C1 segment of cervical spinal cord (tissue), 14 donors: ENCODE measurements around the gene EMC10.
"Not testable (repeated sequence)": the region's sequence is repeated elsewhere in the genome, so short reads cannot be mapped to it uniquely, and the experiment has no call there.

ENCODE experiments used
- DNase-seq, 14 donors: peaks; one replicate each; lab custom pipeline; 2025; lab: John Stamatoyannopoulos, UW

Gene EMC10

DNA sequence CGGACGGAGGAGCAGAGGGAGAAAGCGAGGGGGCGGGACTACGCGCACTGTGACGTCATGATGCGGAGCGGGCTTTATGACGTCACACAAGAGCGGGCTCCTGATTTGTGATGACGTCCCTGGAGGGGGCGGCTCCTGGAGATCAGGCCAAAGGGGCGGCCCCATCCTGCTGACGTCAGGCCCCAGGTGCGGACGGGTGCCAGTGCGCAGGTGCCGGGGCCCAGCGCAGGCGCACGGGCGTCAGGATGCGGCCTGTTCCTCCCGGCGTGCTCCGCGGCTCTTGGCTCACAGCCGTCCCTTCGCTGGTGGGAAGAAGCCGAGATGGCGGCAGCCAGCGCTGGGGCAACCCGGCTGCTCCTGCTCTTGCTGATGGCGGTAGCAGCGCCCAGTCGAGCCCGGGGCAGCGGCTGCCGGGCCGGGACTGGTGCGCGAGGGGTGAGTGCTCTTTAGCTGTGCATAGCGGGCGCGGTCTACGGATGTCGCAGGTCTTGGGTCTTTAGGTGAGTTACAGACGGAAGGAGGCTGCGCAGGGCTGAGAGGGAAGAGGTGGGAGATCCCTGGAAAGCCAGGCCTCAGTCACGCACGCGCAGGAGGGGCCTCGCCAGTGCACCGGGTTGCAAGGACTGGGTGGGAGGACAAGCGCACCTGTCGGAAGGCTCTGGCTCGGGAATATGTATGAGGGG is at the start of gene EMC10, which contains the start of gene GARIN5A:
EMC10 (plus strand) TSS at position 284 of the 683 bp plus-strand sequence; CDS start at position 322, 38 bp downstream.
GARIN5A (minus strand) TSS at position 625 of the 683 bp plus-strand sequence; CDS start at position 165, 460 bp downstream.
- peak; percentile 57 to 95 (median 86) for DNase-seq

GRCh38 chr19:50427318-50427925 is 48.9 kb upstream of the EMC10 start:
- no peak for DNase-seq

- DNase-seq, result peak in 11 of 14 donors; percentile 12 to 76 (median 58)
Measured at GRCh38 chr19:50427997-50428425, 48.3 kb upstream of the EMC10 start.

DNA sequence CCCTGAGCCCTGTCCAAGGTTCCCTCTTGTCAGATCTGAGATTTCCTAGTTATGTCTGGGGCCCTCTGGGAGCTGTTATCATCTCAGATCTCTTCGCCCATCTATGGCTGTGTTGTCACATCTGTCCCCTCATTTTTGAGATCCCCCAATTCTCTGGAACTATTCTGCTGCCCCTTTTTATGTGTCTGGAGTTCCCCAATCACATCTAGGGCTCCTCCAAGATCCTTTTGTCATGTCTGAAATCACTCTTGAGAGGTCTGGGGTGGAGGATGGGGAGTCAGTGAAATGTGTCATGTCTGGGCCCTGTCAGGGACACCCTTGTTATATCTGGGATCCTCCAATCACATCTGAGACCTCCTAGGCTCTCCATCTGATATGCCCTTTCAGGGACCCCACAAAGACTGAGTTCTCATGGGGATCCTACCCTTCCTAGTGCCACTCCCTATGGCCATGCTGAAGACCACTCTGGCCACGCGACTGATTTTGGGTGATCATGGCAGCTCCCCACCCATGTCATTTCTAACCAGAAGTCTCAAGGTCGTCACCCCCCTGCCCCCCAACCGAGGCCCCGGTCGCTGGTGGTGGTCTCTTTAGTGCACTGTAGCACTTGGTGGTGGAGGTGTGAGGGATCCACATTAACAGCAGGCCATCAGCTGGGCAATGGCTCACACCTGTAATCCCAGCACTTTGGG is 47.4 kb upstream of the EMC10 start:
- DNase-seq, result no peak

DNA sequence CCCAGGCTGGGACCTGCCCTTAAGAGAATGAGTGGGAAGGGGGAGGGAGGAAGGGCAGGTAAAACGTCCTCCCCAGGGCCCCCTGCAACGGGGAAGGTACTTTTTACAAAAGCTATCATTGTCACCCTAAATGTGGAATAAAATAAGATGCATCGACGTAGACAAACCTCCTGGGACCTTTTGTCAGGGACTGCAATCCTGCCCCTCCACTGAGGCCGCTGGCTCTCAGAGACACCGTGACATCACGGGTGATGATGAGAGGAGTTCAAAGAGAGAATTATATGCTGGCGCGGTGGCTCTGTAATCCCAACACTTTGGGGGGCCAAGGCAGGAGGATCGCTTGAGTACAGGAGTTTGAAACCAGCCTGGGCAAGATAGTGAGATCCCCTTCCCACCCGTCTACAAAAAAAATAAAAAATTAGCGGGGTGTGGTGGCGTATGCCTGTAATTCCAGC is 45.4 kb upstream of the EMC10 start:
- no peak for DNase-seq

DNA sequence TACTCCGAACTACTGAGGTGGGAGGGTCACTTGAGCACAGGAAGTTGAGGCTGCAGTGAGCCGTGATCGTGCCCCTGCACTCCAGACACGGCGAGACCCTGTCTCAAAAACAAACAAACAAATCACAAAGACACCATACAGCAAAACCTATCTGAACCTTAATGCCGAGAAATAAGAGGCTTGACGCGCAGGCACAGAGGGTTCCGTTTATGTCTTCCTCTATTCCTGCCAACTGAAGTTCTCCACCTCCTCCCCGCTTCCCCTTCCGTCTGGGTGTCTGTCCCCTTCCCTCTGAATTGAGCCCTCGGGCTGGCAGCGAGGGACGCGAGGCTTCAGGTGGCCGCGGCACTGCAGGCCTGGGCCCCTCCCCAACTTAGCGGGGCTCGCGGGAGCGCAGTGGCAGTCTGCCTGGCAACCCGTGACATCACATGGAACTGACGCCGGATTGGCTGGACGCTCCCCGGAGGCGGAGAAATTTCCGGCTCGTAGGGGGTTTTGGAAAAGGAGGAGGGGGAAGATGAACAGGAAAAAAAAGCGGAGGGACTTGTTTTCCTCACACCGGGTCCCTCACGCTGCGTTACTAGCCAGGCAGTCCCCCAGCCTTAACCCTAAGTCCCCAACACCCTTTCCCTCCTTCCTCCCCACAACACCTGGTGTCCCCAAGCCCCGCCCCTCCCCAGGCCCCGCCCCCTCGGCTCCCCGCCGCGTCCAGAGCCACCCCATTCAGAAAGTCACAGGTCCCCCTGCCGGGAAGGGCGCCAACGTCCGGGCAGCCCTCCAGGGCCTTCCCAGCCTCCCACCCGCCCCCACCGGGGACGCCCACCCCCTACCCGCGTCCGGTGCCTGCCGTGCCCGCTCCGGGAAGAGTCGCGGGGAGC is 44.7 kb upstream of the EMC10 start:
- peak; percentile 16 to 85 (median 68) for DNase-seq

DNA sequence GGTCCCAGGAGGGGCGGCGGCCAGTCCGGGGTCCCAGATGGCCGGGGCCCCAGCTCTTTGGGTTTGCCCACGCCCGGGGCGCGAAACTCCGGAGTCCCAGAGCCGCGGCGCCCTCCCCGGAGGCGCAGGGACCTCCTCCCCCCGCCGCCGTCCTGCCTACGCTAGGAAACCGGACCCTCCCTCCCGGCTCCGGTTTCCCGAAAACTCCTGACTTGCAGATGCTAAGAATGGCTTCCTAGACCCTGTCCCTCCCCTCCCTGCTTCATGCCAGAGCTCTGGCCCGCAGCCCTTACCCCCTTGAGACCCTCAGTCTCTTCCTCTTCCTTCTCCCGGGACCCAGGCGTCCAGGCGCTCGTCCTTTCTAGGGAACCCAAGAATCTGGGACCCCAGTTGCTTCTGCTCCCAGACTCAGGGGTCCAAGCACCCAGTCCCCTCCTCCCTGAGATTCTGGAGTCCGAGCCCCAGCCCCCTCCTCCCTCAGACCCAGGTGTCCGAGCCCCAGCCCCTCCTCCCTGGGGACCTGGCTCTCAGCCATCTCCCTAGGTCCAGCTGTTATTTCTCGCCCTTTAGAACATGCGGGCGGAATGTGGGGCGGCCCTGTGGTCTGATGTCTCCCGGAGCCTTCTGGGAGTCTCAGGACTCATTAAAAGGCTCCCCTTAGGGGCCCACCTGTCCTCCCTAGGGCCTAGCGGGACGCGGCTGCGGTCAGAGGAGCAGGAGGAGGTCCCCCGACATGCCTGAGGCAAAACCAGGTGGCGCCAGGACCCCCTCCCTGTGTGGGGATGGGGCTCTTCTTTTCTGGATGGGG is 43.9 kb upstream of the EMC10 start, which contains the start of gene MYBPC2:
MYBPC2 (plus strand) TSS at position 672 of the 808 bp plus-strand sequence; CDS start at position 734, 62 bp downstream.
- no peak for DNase-seq

- DNase-seq, result no peak
Measured at GRCh38 chr19:50433201-50434180, 42.8 kb upstream of the EMC10 start.

- no peak for DNase-seq
Measured at GRCh38 chr19:50434525-50434924, 41.8 kb upstream of the EMC10 start.

DNA sequence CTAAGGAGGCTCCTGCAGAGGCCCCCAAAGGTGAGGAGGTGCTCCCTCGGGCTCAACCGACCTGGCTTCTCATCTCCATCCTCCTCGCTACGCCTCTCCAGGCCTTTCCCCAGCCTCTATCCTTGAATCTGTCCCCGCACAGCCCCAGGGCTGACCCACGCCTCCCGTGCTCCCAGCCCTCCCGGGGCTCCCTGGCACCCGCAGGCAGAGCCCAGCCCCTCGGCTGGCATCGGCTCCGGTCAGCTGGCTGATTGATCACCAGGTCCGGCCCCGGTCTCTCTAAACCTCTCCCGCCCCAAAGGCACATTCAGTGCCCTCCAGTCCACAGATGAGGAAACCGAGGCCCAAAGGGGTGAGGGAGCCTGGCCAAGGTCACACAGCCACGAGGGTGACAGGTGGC is 41.1 kb upstream of the EMC10 start:
- no peak for DNase-seq

GRCh38 chr19:50435627-50436026 is 40.7 kb upstream of the EMC10 start:
- DNase-seq, result no peak

DNA sequence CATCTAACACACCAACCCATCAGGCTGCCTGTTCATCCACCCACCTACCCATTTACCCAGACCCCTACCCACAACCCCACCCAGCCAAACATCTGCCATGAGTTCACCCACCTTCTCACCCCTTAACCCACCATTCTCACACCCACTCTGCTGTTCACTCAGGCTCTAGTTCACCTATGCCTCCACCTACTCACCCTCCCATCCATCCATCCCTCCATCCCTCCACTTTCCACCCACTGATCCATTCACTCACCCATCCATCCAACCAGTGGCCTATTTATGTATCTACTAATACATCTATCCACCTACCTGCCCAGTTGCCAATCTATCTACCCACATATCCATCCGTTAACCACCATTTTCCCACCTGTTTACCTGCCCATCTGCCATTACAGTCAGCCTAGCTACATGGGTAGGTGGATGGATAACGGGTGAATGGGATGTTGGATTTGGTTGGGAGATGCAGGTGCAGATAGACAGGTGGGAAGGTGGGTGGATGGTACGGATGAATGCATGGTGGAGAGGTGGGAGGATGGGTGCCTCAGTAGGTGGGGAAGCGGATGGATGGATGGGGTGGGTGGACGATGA is 38.4 kb upstream of the EMC10 start:
- no peak for DNase-seq

DNA sequence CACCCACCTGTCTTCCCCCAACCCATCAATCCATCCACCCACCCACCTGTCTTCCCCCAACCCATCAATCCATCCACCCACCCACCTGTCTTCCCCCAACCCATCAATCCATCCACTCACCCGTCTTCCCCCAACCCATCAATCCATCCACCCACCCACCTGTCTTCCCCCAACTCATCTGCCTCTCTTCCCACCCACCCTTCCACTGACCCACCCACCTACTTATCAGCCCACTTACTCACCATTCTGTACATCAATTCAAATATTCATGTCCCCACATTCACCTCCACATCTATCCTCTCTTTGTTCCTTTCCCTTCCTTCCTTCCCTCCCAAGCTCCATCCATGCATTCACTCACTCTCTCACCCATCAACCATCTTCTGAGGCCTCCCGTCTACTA is 37.2 kb upstream of the EMC10 start:
- DNase-seq, result not testable (repeated sequence)

GRCh38 chr19:50444059-50444458 is 32.2 kb upstream of the EMC10 start:
- DNase-seq, result no peak

- no peak for DNase-seq
Measured at GRCh38 chr19:50447053-50447452, 29.3 kb upstream of the EMC10 start.

GRCh38 chr19:50447750-50448149 is 28.6 kb upstream of the EMC10 start:
- no peak for DNase-seq

- DNase-seq, result no peak
Measured at GRCh38 chr19:50449236-50449899, 26.9 kb upstream of the EMC10 start.
